Measurements from ENCODE around the gene SPO11.

SPO11 gene

GRCh38 chr20:57291003-57291402, 38.6 kb upstream of the SPO11 start:
- H3K27me3 ChIP-seq (ENCODE audit: insufficient read depth, low read length), result no peaks in the 10 kb centered on the region
- no peak overlapping the region for H3K4me3 ChIP-seq (ENCODE audit: low read length)
- no peaks in the 10 kb centered on the region for H3K36me3 ChIP-seq (ENCODE audit: insufficient read depth, low read depth, low read length)
- peaks cover 16% of the 10 kb centered on the region; the same call in 1 of the 2 replicates for H3K4me1 ChIP-seq (ENCODE audit: insufficient read depth, low read length)
- H3K27ac ChIP-seq (ENCODE audit: low read length), result no peak overlapping the region
- no peaks in the 10 kb centered on the region for H3K9me3 ChIP-seq (ENCODE audit: insufficient read depth, low read depth, low read length)
- no peak overlapping the region for H3K9ac ChIP-seq (ENCODE audit: low read depth, low read length)

- Histone ChIP-seq H3K36me3 (ENCODE audit: insufficient read depth, low read depth, low read length) (no peaks in the 10 kb centered on the region), H3K9me3 (ENCODE audit: insufficient read depth, low read depth, low read length) (no peaks in the 10 kb centered on the region), H3K9ac (ENCODE audit: low read depth, low read length) (no peak overlapping the region), H3K4me3 (ENCODE audit: low read length) (no peak overlapping the region), H3K27me3 (ENCODE audit: insufficient read depth, low read length) (no peaks in the 10 kb centered on the region), H3K27ac (ENCODE audit: low read length) (no peak overlapping the region), H3K4me1 (ENCODE audit: insufficient read depth, low read length) (peaks cover 16% of the 10 kb centered on the region; the same call in 1 of the 2 replicates)
These were observed 37.9 kb upstream of the SPO11 start for GRCh38 chr20:57291694-57292093.

GRCh38 chr20:57292611-57293010, 37.0 kb upstream of the SPO11 start:
- peaks cover 12% of the 10 kb centered on the region; the same call in 1 of the 2 replicates for H3K4me1 ChIP-seq (ENCODE audit: insufficient read depth, low read length)
- H3K27me3 ChIP-seq (ENCODE audit: insufficient read depth, low read length), result no peaks in the 10 kb centered on the region
- H3K9me3 ChIP-seq (ENCODE audit: insufficient read depth, low read depth, low read length), result no peaks in the 10 kb centered on the region
- H3K4me3 ChIP-seq (ENCODE audit: low read length), result no peak overlapping the region
- H3K27ac ChIP-seq (ENCODE audit: low read length), result no peak overlapping the region
- no peaks in the 10 kb centered on the region for H3K36me3 ChIP-seq (ENCODE audit: insufficient read depth, low read depth, low read length)
- H3K9ac ChIP-seq (ENCODE audit: low read depth, low read length), result no peak overlapping the region

GRCh38 chr20:57293995-57294394, 35.6 kb upstream of the SPO11 start:
- Histone ChIP-seq H3K9ac (ENCODE audit: low read depth, low read length) (no peak overlapping the region), H3K4me3 (ENCODE audit: low read length) (no peak overlapping the region), H3K36me3 (ENCODE audit: insufficient read depth, low read depth, low read length) (no peaks in the 10 kb centered on the region), H3K27ac (ENCODE audit: low read length) (no peak overlapping the region), H3K4me1 (ENCODE audit: insufficient read depth, low read length) (peaks cover 5% of the 10 kb centered on the region; the same call in 1 of the 2 replicates), H3K27me3 (ENCODE audit: insufficient read depth, low read length) (no peaks in the 10 kb centered on the region), H3K9me3 (ENCODE audit: insufficient read depth, low read depth, low read length) (no peaks in the 10 kb centered on the region)

- Histone ChIP-seq H3K27me3 (ENCODE audit: insufficient read depth, low read length) (no peaks in the 10 kb centered on the region), H3K27ac (ENCODE audit: low read length) (no peak overlapping the region), H3K4me1 (ENCODE audit: insufficient read depth, low read length) (no peaks in the 10 kb centered on the region; the same call in 1 of the 2 replicates)
These were observed 35.1 kb upstream of the SPO11 start for GRCh38 chr20:57294550-57294949.

GRCh38 chr20:57298457-57298856, 31.1 kb upstream of the SPO11 start:
- Histone ChIP-seq H3K9me3 (ENCODE audit: insufficient read depth, low read depth, low read length) (no peaks in the 10 kb centered on the region), H3K9ac (ENCODE audit: low read depth, low read length) (no peak overlapping the region), H3K27me3 (ENCODE audit: insufficient read depth, low read length) (no peaks in the 10 kb centered on the region; the same call in 1 of the 2 replicates), H3K27ac (ENCODE audit: low read length) (no peak overlapping the region), H3K36me3 (ENCODE audit: insufficient read depth, low read depth, low read length) (no peaks in the 10 kb centered on the region), H3K4me1 (ENCODE audit: insufficient read depth, low read length) (no peaks in the 10 kb centered on the region), H3K4me3 (ENCODE audit: low read length) (no peak overlapping the region)

More at GRCh38 chr20:57294550-57294949, 35.1 kb upstream of the SPO11 start:
- Histone ChIP-seq H3K9me3 (ENCODE audit: insufficient read depth, low read depth, low read length) (no peaks in the 10 kb centered on the region), H3K9ac (ENCODE audit: low read depth, low read length) (no peak overlapping the region), H3K36me3 (ENCODE audit: insufficient read depth, low read depth, low read length) (no peaks in the 10 kb centered on the region), H3K4me3 (ENCODE audit: low read length) (no peak overlapping the region)

GRCh38 chr20:57301026-57301425, 28.6 kb upstream of the SPO11 start:
- Histone ChIP-seq H3K4me1 (ENCODE audit: insufficient read depth, low read length) (no peaks in the 10 kb centered on the region), H3K9me3 (ENCODE audit: insufficient read depth, low read depth, low read length) (no peaks in the 10 kb centered on the region), H3K27ac (ENCODE audit: low read length) (no peak overlapping the region), H3K4me3 (ENCODE audit: low read length) (no peak overlapping the region), H3K27me3 (ENCODE audit: insufficient read depth, low read length) (no peaks in the 10 kb centered on the region; the same call in 1 of the 2 replicates), H3K36me3 (ENCODE audit: insufficient read depth, low read depth, low read length) (no peaks in the 10 kb centered on the region), H3K9ac (ENCODE audit: low read depth, low read length) (no peak overlapping the region)

- H3K9me3 ChIP-seq (ENCODE audit: insufficient read depth, low read depth, low read length), result no peaks in the 10 kb centered on the region
- no peaks in the 10 kb centered on the region for H3K36me3 ChIP-seq (ENCODE audit: insufficient read depth, low read depth, low read length)
- no peaks in the 10 kb centered on the region; the same call in 1 of the 2 replicates for H3K27me3 ChIP-seq (ENCODE audit: insufficient read depth, low read length)
- no peak overlapping the region for H3K9ac ChIP-seq (ENCODE audit: low read depth, low read length)
- no peaks in the 10 kb centered on the region for H3K4me1 ChIP-seq (ENCODE audit: insufficient read depth, low read length)
- H3K27ac ChIP-seq (ENCODE audit: low read length), result no peak overlapping the region
- no peak overlapping the region for H3K4me3 ChIP-seq (ENCODE audit: low read length)
These were observed 22.9 kb upstream of the SPO11 start for GRCh38 chr20:57306747-57307146.

GRCh38 chr20:57308451-57309271, 20.9 kb upstream of the SPO11 start:
- Histone ChIP-seq H3K27ac (ENCODE audit: low read length) (no peak overlapping the region), H3K27me3 (ENCODE audit: insufficient read depth, low read length) (no peaks in the 10 kb centered on the region; the same call in 1 of the 2 replicates), H3K4me3 (ENCODE audit: low read length) (no peak overlapping the region), H3K4me1 (ENCODE audit: insufficient read depth, low read length) (no peaks in the 10 kb centered on the region), H3K9ac (ENCODE audit: low read depth, low read length) (no peak overlapping the region), H3K9me3 (ENCODE audit: insufficient read depth, low read depth, low read length) (no peaks in the 10 kb centered on the region), H3K36me3 (ENCODE audit: insufficient read depth, low read depth, low read length) (no peaks in the 10 kb centered on the region)

- Histone ChIP-seq H3K4me1 (ENCODE audit: insufficient read depth, low read length) (no peaks in the 10 kb centered on the region), H3K27me3 (ENCODE audit: insufficient read depth, low read length) (no peaks in the 10 kb centered on the region; the same call in 1 of the 2 replicates)
These were observed 20.0 kb upstream of the SPO11 start for GRCh38 chr20:57309544-57310115.

GRCh38 chr20:57310821-57311514, 18.6 kb upstream of the SPO11 start:
- H3K4me1 ChIP-seq (ENCODE audit: insufficient read depth, low read length), result no peaks in the 10 kb centered on the region
- H3K27me3 ChIP-seq (ENCODE audit: insufficient read depth, low read length), result no peaks in the 10 kb centered on the region
- H3K4me3 ChIP-seq (ENCODE audit: low read length), result no peak overlapping the region
- H3K9ac ChIP-seq (ENCODE audit: low read depth, low read length), result no peak overlapping the region
- H3K27ac ChIP-seq (ENCODE audit: low read length), result no peak overlapping the region
- no peaks in the 10 kb centered on the region for H3K36me3 ChIP-seq (ENCODE audit: insufficient read depth, low read depth, low read length)
- H3K9me3 ChIP-seq (ENCODE audit: insufficient read depth, low read depth, low read length), result no peaks in the 10 kb centered on the region

More at GRCh38 chr20:57309544-57310115, 20.0 kb upstream of the SPO11 start:
- Histone ChIP-seq H3K4me3 (ENCODE audit: low read length) (no peak overlapping the region), H3K9me3 (ENCODE audit: insufficient read depth, low read depth, low read length) (no peaks in the 10 kb centered on the region), H3K36me3 (ENCODE audit: insufficient read depth, low read depth, low read length) (no peaks in the 10 kb centered on the region), H3K9ac (ENCODE audit: low read depth, low read length) (no peak overlapping the region), H3K27ac (ENCODE audit: low read length) (no peak overlapping the region)

Data from iPS-20b (cell line).